ENCODE measurements around the gene RFXAP.

DNA sequence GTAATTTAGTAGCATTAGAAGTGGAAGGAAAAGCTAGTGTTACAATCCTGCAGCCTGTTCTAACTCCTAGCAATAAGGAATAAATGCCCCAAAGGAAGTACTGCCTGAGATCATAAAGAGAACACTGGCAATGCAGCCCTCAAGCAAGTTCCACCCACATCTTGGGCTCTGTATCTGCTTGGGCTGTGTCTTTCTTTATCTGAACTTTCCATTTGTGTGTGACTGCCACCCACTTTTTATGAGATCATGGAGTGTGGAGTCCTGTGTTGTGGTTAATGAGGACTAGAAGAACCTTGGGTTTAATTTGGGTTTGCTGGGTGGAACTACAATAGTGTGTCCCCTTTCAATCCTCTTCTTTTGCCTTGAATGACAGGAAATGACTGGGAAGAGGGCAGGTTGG, 38.2 kb downstream of the RFXAP start:
- TF ChIP-seq RAD21 (IDR thresholded peaks at IDR 0.05) (no peak), TAF1 (conservative IDR thresholded peaks at IDR 0.05) (no peak)
- TF ChIP-seq, protein P1, sequence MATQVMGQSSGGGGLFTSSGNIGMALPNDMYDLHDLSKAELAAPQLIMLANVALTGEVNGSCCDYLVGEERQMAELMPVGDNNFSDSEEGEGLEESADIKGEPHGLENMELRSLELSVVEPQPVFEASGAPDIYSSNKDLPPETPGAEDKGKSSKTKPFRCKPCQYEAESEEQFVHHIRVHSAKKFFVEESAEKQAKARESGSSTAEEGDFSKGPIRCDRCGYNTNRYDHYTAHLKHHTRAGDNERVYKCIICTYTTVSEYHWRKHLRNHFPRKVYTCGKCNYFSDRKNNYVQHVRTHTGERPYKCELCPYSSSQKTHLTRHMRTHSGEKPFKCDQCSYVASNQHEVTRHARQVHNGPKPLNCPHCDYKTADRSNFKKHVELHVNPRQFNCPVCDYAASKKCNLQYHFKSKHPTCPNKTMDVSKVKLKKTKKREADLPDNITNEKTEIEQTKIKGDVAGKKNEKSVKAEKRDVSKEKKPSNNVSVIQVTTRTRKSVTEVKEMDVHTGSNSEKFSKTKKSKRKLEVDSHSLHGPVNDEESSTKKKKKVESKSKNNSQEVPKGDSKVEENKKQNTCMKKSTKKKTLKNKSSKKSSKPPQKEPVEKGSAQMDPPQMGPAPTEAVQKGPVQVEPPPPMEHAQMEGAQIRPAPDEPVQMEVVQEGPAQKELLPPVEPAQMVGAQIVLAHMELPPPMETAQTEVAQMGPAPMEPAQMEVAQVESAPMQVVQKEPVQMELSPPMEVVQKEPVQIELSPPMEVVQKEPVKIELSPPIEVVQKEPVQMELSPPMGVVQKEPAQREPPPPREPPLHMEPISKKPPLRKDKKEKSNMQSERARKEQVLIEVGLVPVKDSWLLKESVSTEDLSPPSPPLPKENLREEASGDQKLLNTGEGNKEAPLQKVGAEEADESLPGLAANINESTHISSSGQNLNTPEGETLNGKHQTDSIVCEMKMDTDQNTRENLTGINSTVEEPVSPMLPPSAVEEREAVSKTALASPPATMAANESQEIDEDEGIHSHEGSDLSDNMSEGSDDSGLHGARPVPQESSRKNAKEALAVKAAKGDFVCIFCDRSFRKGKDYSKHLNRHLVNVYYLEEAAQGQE (IDR thresholded peaks at IDR 0.05), result no peak
- TF ChIP-seq, protein P2, sequence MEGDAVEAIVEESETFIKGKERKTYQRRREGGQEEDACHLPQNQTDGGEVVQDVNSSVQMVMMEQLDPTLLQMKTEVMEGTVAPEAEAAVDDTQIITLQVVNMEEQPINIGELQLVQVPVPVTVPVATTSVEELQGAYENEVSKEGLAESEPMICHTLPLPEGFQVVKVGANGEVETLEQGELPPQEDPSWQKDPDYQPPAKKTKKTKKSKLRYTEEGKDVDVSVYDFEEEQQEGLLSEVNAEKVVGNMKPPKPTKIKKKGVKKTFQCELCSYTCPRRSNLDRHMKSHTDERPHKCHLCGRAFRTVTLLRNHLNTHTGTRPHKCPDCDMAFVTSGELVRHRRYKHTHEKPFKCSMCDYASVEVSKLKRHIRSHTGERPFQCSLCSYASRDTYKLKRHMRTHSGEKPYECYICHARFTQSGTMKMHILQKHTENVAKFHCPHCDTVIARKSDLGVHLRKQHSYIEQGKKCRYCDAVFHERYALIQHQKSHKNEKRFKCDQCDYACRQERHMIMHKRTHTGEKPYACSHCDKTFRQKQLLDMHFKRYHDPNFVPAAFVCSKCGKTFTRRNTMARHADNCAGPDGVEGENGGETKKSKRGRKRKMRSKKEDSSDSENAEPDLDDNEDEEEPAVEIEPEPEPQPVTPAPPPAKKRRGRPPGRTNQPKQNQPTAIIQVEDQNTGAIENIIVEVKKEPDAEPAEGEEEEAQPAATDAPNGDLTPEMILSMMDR (IDR thresholded peaks at IDR 0.05; ENCODE audit: low read depth, low read length, missing input control), result no peak

Data from liver (tissue), 3 donors.